Ascending aorta (tissue), 2 donors: ENCODE data around the gene ERICH3. TPM values are rescaled to one million over a fixed set of nuclear protein-coding genes. Genes with fewer than 3 reads are reported as not detected.

Experiments
- DNase-seq, 2 donors: peaks; one replicate each; pipeline ENCODE4 v3.0.0-alpha.2; 2019; ENCODE audit warnings: low spot score in 2 of 2
- H3K27ac ChIP-seq, 2 donors: fragments of 200-600 bp; sonication (generic); one replicate each; pipeline ENCODE4 v1.5.1; 2016 to 2017; ENCODE audit warnings: mild to moderate bottlenecking in 1 of 2
- H3K27me3 ChIP-seq: fragments of 200-600 bp; sonication (generic); one replicate; pipeline ENCODE4 v1.5.1; 2017
- H3K36me3 ChIP-seq, 2 donors: fragments of 200-600 bp; sonication (generic); one replicate each; pipeline ENCODE4 v1.5.1; 2016
- H3K4me1 ChIP-seq, 2 donors: fragments of 200-600 bp; sonication (generic); one replicate each; pipeline ENCODE4 v1.5.1; 2016 to 2017; ENCODE audit warnings: mild to moderate bottlenecking in 1 of 2
- H3K4me3 ChIP-seq, 2 donors: fragments of 200-600 bp; sonication (generic); one replicate each; pipeline ENCODE4 v1.5.1; 2016 to 2017; ENCODE audit warnings: mild to moderate bottlenecking in 1 of 2
- H3K9me3 ChIP-seq, 2 donors: fragments of 200-600 bp; sonication (generic); one replicate each; pipeline ENCODE4 v1.5.1; 2016
- intact Hi-C: fragments of 100-400 bp; cut with DNase I; formaldehyde crosslinking; loops from one replicate; pipeline ENCODE4 v1.15.1; 2023
- total RNA-seq: library from RNA; depleted of rRNA; stranded (reverse); fragments of >200 nt; gene quantifications from one replicate; pipeline ENCODE4 v1.1.0, GENCODE V29; 2016
- TF ChIP-seq, protein P1 (sequence below), 3 experiments: fragments of 200-600 bp in 2 of 3; fragments of 450-650 bp in 1 of 3; sonication (generic) in 2 of 3; IDR thresholded peaks; one replicate each; pipeline ENCODE4 v1.5.1; 2016 to 2019; ENCODE audit warnings: antibody characterized with exemption in 3 of 3, mild to moderate bottlenecking in 1 of 3, moderate library complexity in 1 of 3

The ERICH3 gene
- total RNA-seq, 1 donor from 2014 or later: not detected

- no peaks in the 10 kb centered on the region for H3K9me3 ChIP-seq
- H3K4me1 ChIP-seq: no peaks in the 10 kb centered on the region
- no peaks in the 10 kb centered on the region for H3K27me3 ChIP-seq
- no peak for DNase-seq
- intact Hi-C loops: no loop called here
- H3K36me3 ChIP-seq: no peaks in the 10 kb centered on the region
- H3K4me3 ChIP-seq: no peak overlapping the region
- H3K27ac ChIP-seq: no peak overlapping the region
- TF ChIP-seq, protein P1, sequence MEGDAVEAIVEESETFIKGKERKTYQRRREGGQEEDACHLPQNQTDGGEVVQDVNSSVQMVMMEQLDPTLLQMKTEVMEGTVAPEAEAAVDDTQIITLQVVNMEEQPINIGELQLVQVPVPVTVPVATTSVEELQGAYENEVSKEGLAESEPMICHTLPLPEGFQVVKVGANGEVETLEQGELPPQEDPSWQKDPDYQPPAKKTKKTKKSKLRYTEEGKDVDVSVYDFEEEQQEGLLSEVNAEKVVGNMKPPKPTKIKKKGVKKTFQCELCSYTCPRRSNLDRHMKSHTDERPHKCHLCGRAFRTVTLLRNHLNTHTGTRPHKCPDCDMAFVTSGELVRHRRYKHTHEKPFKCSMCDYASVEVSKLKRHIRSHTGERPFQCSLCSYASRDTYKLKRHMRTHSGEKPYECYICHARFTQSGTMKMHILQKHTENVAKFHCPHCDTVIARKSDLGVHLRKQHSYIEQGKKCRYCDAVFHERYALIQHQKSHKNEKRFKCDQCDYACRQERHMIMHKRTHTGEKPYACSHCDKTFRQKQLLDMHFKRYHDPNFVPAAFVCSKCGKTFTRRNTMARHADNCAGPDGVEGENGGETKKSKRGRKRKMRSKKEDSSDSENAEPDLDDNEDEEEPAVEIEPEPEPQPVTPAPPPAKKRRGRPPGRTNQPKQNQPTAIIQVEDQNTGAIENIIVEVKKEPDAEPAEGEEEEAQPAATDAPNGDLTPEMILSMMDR (IDR thresholded peaks at IDR 0.05): no peak
Observed at GRCh38 chr1:74587888-74588287, 85.7 kb downstream of the ERICH3 start.

DNA sequence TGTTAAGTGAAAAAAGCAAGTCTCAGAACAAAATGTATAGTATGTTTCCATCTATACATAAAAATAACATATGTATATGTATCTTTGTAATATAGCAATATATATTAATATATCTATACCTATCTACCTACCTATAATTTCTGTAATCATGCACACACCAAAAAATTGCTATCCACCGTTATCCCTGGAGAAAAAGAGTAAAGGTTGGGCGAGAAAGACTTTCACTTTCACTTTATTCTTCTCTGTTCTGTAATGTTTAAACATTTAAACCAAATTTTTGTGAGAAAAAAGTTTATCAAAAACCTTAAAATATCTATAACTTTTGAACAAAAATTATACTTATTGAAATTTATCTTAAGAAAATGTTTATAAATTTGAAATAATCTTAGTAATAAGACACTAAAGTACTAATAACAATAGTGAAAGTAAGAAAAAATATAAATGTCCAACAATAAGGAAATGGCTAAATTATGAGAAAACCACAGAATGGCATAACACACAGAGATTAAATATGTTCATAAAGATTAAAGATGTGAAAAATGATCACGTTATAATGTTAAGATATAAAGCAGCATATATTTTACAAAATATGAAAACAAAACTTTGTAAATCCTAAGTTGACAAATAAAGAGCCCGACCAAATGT lies 87.2 kb downstream of the ERICH3 start:
- Histone ChIP-seq H3K4me1 (no peaks in the 10 kb centered on the region), H3K4me3 (peak overlapping the region in 1 of 2 donors; percentile 26), H3K27ac (no peak overlapping the region), H3K36me3 (no peaks in the 10 kb centered on the region), H3K27me3 (no peaks in the 10 kb centered on the region), H3K9me3 (no peaks in the 10 kb centered on the region)
- TF ChIP-seq, protein P1 (IDR thresholded peaks at IDR 0.05): no peak
- DNase-seq: no peak
- intact Hi-C loops: no loop called here

DNA sequence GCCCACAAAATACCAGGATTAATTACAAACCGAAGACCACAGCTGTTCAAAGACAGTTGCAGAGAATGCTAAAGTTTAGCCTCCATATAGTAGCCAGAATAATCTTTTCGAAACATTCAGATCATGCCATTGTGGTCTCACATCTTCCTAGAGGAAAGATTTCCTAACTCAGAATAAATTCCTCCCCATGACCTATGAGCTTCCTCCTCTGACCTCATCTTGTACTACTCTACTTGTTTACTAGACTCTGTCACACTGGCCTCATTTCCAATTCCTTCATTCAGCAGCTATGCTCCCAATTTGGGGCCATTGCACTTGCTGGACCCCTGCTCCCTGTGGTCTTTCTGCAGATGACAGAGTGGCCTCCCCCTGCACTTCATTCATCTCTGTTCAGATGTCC lies 89.4 kb downstream of the ERICH3 start:
- H3K36me3 ChIP-seq: no peaks in the 10 kb centered on the region
- DNase-seq: no peak
- no peak overlapping the region for H3K4me3 ChIP-seq
- intact Hi-C loops: no loop called here
- no peaks in the 10 kb centered on the region for H3K4me1 ChIP-seq
- no peaks in the 10 kb centered on the region for H3K9me3 ChIP-seq
- H3K27ac ChIP-seq: no peak overlapping the region
- TF ChIP-seq, protein P1 (IDR thresholded peaks at IDR 0.05): no peak
- no peaks in the 10 kb centered on the region for H3K27me3 ChIP-seq

GRCh38 chr1:74583397-74583796 lies 90.2 kb downstream of the ERICH3 start:
- no peaks in the 10 kb centered on the region for H3K4me1 ChIP-seq
- intact Hi-C loops: no loop called here
- no peaks in the 10 kb centered on the region for H3K9me3 ChIP-seq
- no peaks in the 10 kb centered on the region for H3K27me3 ChIP-seq
- DNase-seq: no peak
- TF ChIP-seq, protein P1 (IDR thresholded peaks at IDR 0.05): no peak
- no peak overlapping the region for H3K4me3 ChIP-seq
- H3K36me3 ChIP-seq: no peaks in the 10 kb centered on the region
- no peak overlapping the region for H3K27ac ChIP-seq

DNA sequence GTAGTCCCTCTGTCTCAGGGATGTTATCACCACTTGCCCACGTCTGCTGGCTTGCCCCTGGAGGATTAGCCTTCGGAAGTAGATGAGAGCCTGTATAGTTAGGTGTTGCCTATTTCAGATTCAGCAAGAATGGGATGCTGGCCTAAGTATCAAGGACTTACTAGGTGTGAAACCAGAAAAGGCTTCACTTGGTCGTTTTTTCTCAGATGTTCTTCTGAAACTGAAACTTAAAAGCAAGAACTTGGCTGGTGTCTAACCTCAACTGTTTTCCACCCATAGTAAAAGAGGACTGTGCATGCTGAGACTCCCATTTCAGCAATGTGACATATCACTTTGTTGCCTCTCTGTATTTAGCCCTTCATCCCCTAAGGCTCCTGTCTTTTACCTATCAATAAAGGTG lies 94.2 kb downstream of the ERICH3 start:
- H3K9me3 ChIP-seq: no peaks in the 10 kb centered on the region
- H3K4me3 ChIP-seq: no peak overlapping the region
- intact Hi-C loops: no loop called here
- no peak overlapping the region for H3K27ac ChIP-seq
- no peaks in the 10 kb centered on the region for H3K27me3 ChIP-seq
- TF ChIP-seq, protein P1 (IDR thresholded peaks at IDR 0.05): no peak
- no peaks in the 10 kb centered on the region for H3K36me3 ChIP-seq
- DNase-seq: no peak
- no peaks in the 10 kb centered on the region for H3K4me1 ChIP-seq

- Histone ChIP-seq H3K27me3 (no peaks in the 10 kb centered on the region), H3K27ac (no peak overlapping the region), H3K4me1 (no peaks in the 10 kb centered on the region), H3K9me3 (no peaks in the 10 kb centered on the region), H3K36me3 (no peaks in the 10 kb centered on the region), H3K4me3 (no peak overlapping the region)
- no peak for DNase-seq
- TF ChIP-seq, protein P1 (IDR thresholded peaks at IDR 0.05): no peak
- intact Hi-C loops: no loop called here
Observed at GRCh38 chr1:74578101-74578500, 95.5 kb downstream of the ERICH3 start.
